Activated CD8-positive, alpha-beta memory T cell treated with anti-CD3 and anti-CD28 coated beads, Interleukin-2, amount 50 U/mL, for 48 hours (primary cell): ENCODE data around the gene MACROD2.
"Not testable (repeated sequence)": the region's sequence is repeated elsewhere in the genome, so short reads cannot be mapped to it uniquely, and the experiment has no call there.

Experiments used
- DNase-seq: peaks from one replicate; pipeline ENCODE4 v3.0.0-alpha.2; 2020

The MACROD2 gene

DNA sequence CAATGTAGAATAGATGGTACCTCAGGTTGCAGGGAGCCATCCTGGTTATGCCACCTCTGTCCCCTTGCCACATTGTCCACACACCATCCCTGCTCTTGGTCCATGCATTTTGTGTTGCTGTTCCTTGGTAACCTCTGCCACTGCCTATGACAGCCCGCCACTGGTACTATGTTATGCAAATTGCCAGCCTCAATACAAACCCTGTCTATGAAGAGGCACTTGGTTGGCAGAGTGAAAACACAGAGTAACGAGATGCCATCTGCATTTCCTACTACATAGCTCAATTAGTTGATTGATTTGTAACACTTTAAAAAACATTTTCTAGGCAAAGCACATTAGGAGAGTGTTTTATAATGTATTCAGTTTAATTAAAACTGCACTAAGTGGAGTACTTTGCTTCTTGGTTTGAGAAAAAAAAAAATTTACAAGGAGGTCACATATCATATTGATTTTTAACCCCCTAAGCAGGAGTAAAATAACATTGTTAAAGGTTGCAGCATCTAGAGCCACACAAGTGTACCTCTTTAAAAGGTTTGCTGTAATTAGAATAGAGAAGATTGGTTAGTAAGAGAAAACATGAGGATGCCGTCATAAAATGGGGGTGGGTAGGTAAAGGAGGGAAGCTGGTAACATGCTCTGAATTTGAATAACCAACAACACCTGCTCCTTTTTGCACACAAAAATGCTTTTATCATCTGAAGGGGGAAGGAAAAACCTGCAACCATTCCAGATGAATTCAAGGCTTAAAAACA lies 1760.9 kb downstream of the MACROD2 start:
- DNase-seq: no peak

DNA sequence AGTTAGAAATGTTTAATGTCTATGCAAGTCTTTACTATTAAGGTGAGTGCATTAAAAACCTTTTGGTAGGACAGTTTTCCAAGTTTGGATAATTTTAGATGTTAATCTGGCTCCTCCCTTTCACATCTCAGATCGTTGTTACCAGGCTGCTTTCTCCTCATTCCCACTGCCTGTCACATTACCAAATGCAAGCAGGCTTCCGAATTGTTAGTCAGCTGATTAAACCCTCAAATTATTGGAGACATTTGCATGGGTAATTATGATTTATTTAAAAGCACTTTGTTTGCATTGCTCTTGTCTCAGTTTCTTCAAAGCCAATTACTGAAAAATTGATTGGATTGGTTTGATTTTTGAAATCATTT lies 1761.4 kb downstream of the MACROD2 start:
- DNase-seq: no peak

DNA sequence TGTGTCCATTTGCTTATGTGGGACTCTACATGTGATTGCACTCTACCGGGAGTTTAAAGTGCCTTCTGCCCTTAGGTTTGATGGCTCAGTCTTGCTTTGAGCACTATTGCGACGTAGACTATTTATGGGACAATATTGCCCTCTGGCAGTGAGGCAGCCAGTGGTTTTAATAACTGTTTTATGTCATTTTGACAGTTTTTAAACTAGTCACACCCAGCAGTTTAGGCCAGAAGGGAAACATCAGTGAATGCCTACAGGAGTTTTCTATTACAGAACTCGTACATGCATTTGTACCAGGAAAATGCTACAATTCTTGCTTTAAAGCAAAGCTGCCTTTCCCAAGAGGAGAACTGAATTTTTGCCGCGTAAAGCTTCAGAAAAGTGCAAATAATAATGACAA lies 1764.3 kb downstream of the MACROD2 start:
- no peak for DNase-seq

GRCh38 chr20:15760001-15760621 lies 1764.8 kb downstream of the MACROD2 start:
- DNase-seq: no peak

DNA sequence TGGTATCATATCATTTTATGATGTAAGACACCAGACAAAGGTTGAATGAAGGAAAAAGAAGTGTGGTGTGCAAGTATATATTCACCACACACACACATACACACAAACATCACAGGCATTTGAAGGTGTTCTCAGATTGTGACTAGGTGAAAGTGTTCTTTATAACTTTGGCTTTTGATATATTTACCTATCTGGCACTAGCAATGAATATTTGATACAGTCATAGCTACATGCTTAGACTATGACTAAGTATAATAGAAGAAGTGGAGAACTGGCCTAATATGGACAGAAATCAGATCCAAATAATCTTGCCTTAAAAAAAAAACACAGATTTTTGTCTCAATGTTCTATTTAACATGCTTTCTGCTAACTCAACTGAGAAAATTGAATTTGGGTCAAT lies 1768.0 kb downstream of the MACROD2 start:
- no peak for DNase-seq

DNA sequence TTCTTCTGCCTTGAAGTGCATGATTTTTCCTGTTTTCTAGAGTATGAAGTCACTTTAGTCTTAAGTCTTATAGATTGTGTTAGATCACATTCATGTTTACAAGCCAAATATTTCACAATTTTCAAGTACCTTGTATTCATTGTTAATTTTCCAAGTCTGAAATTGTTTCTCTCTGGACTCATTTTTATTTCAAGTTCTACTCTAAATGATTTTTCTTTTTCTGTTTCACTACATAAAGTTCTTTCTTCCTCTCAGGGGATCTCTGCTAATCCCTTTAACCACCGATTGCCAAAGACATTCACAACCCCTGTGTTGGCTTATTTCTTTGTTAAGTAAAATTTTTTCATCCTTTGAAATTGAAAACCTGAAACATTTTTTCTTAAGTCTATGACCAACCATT lies 1772.3 kb downstream of the MACROD2 start:
- DNase-seq: no peak

DNA sequence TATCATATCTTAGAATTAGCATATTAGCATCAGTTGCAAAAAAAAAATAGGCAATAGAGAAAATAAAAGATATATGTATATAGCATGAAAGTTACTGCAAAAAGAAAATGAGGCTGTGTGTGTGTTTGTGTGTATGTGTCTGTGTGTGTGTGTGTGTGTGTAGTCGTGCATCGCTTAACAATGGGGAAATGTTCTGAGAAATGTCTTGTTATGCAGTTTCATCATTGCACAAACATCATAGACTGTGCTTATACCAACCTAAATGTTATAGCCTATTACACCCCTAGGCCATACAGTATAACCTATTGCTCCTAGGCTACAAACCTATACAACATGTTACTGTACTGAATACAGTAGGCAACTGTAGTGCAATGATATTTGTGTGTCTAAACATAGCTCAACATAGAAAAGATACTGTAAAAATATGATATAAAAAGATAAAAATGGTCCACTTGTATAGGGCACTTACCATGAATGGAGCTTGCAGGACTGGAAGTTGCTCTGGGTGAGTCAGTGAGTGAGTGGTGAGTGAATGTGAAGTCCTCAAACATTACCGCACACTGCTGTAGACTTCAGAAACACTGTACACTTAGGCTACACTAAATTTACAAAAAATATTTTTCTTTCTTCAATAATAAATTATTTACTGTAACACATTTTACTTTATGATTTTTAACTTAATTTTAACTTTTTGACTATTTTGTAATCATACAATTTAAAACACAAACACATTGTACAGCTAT lies 1772.9 kb downstream of the MACROD2 start:
- DNase-seq: no peak

DNA sequence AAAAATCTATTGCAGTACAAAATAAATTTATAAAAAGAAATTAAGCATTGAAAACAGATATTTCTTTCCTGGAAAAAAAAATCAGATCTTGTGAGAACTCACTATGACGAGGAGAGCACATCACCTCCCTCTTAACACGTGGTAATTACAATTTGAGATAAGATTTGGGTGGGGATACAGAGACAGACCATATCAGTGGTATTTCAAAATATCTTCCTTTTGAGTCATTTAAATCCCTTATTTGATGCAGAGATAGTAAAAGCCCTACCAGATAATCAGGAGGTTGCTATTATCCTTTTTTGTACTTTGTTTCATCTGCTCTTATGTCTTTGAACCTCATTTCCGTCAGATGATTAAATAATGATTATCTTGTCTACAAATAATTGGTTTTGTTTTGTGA lies 1777.5 kb downstream of the MACROD2 start:
- DNase-seq: no peak

GRCh38 chr20:15774926-15775325 lies 1779.6 kb downstream of the MACROD2 start:
- no peak for DNase-seq

GRCh38 chr20:15776770-15777466 lies 1781.6 kb downstream of the MACROD2 start:
- DNase-seq: no peak

- no peak for DNase-seq
Measured at GRCh38 chr20:15784020-15784419, 1788.7 kb downstream of the MACROD2 start.

DNA sequence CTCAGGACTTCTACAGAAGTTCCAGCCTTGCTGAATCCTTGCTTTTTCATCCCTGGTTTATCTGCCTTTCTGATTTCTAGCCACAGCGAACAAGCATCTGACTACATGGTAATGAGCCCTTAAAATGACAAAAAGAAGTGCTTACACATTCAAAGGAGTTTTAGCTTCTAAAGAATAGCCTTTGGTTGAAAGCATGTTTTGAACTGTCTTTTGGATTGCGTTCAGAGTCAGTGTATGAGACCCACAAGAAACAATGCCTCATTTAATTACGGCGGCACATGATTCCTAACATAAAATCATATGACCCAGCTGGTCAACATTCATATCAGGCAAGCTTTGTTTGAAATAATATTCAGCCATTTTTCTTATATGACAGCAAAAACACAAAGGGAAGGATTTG lies 1793.8 kb downstream of the MACROD2 start:
- no peak for DNase-seq

DNA sequence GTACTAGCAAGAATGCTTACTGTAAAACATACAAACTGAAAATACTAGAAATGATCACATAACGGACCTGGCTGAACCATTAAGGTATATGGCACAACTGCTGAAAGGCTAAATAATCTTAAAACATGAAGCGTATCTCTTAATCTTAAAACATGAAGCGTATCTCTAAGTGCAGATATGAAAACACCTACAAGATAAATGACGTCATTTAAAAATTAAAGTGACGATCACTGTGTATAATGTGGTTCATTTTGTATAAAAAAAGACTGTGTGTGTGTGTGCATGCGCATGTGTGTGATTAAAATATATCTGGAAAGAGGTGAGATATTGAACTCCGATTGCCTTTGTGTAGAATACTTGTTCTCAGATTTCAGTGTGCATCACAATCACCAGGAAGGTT lies 1797.5 kb downstream of the MACROD2 start:
- no peak for DNase-seq

- no peak for DNase-seq
Measured at GRCh38 chr20:15794409-15794808, 1799.1 kb downstream of the MACROD2 start.

- no peak for DNase-seq
Measured at GRCh38 chr20:15795305-15796019, 1800.1 kb downstream of the MACROD2 start.

- no peak for DNase-seq
Measured at GRCh38 chr20:15799871-15800270, 1804.6 kb downstream of the MACROD2 start.

DNA sequence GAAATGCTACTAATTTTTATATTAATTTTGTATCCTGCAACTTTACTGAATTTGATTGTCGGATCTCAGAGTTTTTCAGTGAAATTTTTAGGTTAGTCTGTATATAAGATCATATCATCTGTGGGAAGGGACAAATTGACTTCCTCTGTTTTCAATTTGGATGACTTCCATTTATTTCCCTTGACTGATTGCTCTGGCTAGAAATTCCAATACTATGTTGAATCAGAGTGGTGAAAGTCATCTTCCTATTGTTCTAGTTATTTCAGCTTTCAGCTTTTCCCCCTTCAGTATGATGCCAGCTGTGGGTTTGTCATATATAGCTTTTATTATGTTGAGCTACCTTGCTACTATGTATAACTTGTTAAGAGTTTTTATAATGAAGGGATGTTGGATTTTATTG lies 1806.7 kb downstream of the MACROD2 start:
- no peak for DNase-seq

DNA sequence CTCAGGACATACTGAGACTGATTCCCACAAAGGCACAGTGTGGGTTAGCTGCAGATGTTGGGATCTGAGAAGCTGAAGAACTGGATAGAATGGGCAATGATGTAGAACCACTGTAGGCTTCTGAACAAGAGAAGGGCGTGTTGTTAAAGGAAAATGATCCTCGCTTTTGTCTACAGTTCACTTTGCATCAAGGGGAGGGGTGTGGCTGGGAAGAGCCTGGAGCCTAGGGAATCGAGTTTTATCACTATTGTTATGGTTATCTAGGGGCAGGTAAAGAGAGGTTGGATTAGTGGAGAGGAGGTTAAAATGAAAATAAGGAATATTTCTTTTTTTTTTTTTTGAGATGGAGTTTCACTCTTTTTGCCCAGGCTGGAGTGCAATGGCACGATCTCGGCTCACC lies 1809.8 kb downstream of the MACROD2 start:
- DNase-seq: no peak

DNA sequence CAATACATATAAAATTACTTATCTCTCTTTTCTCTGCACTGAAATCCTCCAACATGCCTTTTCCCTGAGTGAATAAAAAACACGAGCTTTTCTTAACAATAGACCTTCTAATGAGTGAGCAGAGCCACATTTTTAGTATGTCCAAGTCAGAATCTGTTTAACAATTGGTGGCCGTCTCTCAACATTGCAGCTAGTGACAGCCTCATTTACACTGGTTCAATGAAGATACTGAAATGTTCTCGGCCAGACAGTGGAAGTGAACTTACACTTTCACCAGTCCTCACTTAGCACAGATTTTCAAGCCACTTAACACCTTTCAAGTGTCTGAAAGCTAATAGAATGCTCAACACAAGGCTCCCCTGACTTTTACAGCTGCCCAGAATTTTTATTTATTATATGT lies 1810.8 kb downstream of the MACROD2 start:
- DNase-seq: no peak

GRCh38 chr20:15807271-15807670 lies 1812.0 kb downstream of the MACROD2 start:
- DNase-seq: no peak

- not testable (repeated sequence) for DNase-seq
Measured at GRCh38 chr20:15807771-15808170, 1812.5 kb downstream of the MACROD2 start.

GRCh38 chr20:15811951-15812350 lies 1816.6 kb downstream of the MACROD2 start:
- no peak for DNase-seq

- DNase-seq: no peak
Measured at GRCh38 chr20:15812696-15813095, 1817.4 kb downstream of the MACROD2 start.
